ENCODE measurements around the gene GIT1.

- no peak for TF ChIP-seq CTCF (IDR thresholded peaks at IDR 0.05)
- no peak for TF ChIP-seq POLR2A (IDR thresholded peaks at IDR 0.05)
Observed at GRCh38 chr17:29595107-29595942, 5.9 kb upstream of the GIT1 start.
